Liver (tissue), 9 donors: ENCODE data around the gene GZMH. TPM values are rescaled to one million over a fixed set of nuclear protein-coding genes. Genes with fewer than 3 reads are reported as not detected.

Experiments
- DNase-seq: peaks from one replicate; pipeline ENCODE4 v3.0.0-alpha.2; 2017; ENCODE audit warnings: low spot score
- H3K27ac ChIP-seq, 2 donors: one replicate each; pipeline ENCODE4 v1.7.0; 2013; ENCODE audit warnings: inconsistent platforms in 2 of 2, low read length in 2 of 2, control low read depth in 1 of 2, low read depth in 1 of 2, mild to moderate bottlenecking in 1 of 2
- H3K27me3 ChIP-seq, 4 donors: one replicate each; pipeline versions ENCODE4 v1.6.1 to v1.7.0; 2013; ENCODE audit warnings: low read length in 3 of 4, inconsistent platforms in 1 of 4, mild to moderate bottlenecking in 1 of 4, moderate library complexity in 1 of 4; ENCODE audit not compliant: control insufficient read depth in 4 of 4, insufficient read depth in 4 of 4
- H3K36me3 ChIP-seq, 4 donors: one replicate each; pipeline versions ENCODE4 v1.6.1 to v1.7.0; 2013; ENCODE audit warnings: low read length in 3 of 4, mild to moderate bottlenecking in 3 of 4, low read depth in 1 of 4, moderate library complexity in 1 of 4; ENCODE audit not compliant: control insufficient read depth in 4 of 4, insufficient read depth in 3 of 4
- H3K4me1 ChIP-seq, 4 donors: one replicate each; pipeline versions ENCODE4 v1.6.1 to v1.7.0; 2013; ENCODE audit warnings: low read length in 3 of 4, mild to moderate bottlenecking in 3 of 4, moderate library complexity in 1 of 4; ENCODE audit not compliant: control insufficient read depth in 4 of 4, insufficient read depth in 4 of 4
- H3K4me3 ChIP-seq, 3 donors: one replicate each; pipeline versions ENCODE4 v1.6.1 to v1.7.0; 2013; ENCODE audit warnings: low read length in 3 of 3, control low read depth in 1 of 3, low read depth in 1 of 3, mild to moderate bottlenecking in 1 of 3
- H3K9ac ChIP-seq, 2 donors: one replicate each; pipeline ENCODE4 v1.7.0; 2013; ENCODE audit warnings: low read length in 2 of 2, mild to moderate bottlenecking in 2 of 2, moderate library complexity in 2 of 2, control low read depth in 1 of 2, low read depth in 1 of 2
- H3K9me3 ChIP-seq, 4 donors: one replicate each; pipeline versions ENCODE4 v1.6.1 to v1.7.0; 2013; ENCODE audit warnings: low read length in 3 of 4; ENCODE audit not compliant: control insufficient read depth in 4 of 4
- ATF3 ChIP-seq: IDR thresholded peaks from 2 replicates; pipeline ENCODE4 v1.6.1; 2016; ENCODE audit warnings: antibody characterized with exemption
- CTCF ChIP-seq: fragments of 150-350 bp; IDR thresholded peaks from 2 replicates; pipeline ENCODE4 v1.5.1; 2017; ENCODE audit warnings: improper control_type of control experiment, low read depth, low read length; ENCODE audit not compliant: missing input control
- EGR1 ChIP-seq, 2 donors: IDR thresholded peaks; 2 replicates each; pipeline ENCODE4 v1.6.1; 2016 to 2018; ENCODE audit warnings: antibody characterized with exemption in 2 of 2, low read depth in 2 of 2
- FOXA1 ChIP-seq: IDR thresholded peaks from 2 replicates; pipeline ENCODE4 v1.6.1; 2016; ENCODE audit warnings: antibody characterized with exemption
- FOXA2 ChIP-seq: IDR thresholded peaks from 2 replicates; pipeline ENCODE4 v1.6.1; 2016; ENCODE audit warnings: antibody characterized with exemption
- GABPA ChIP-seq, 2 donors: IDR thresholded peaks in 1 of 2; conservative IDR thresholded peaks in 1 of 2; 2 replicates each; pipeline ENCODE4 v1.6.1; 2016; ENCODE audit warnings: antibody characterized with exemption in 2 of 2, mild to moderate bottlenecking in 1 of 2, moderate library complexity in 1 of 2
- JUND ChIP-seq, 2 donors: IDR thresholded peaks; 2 replicates each; pipeline ENCODE4 v1.6.1; 2016; ENCODE audit warnings: antibody characterized with exemption in 2 of 2
- NR2F2 ChIP-seq: IDR thresholded peaks from 2 replicates; pipeline ENCODE4 v1.6.1; 2016; ENCODE audit warnings: antibody characterized with exemption
- RAD21 ChIP-seq, 2 donors: IDR thresholded peaks; 2 replicates each; pipeline ENCODE4 v1.6.1; 2016; ENCODE audit warnings: antibody characterized with exemption in 2 of 2, mild to moderate bottlenecking in 2 of 2
- RXRA ChIP-seq, 2 donors: IDR thresholded peaks; 2 replicates each; pipeline ENCODE4 v1.6.1; 2017 to 2018; ENCODE audit warnings: antibody characterized with exemption in 2 of 2, mild to moderate bottlenecking in 1 of 2
- SP1 ChIP-seq: IDR thresholded peaks from 2 replicates; pipeline ENCODE4 v1.6.1; 2018; ENCODE audit warnings: antibody characterized with exemption, mild to moderate bottlenecking
- TAF1 ChIP-seq: conservative IDR thresholded peaks from 2 replicates; pipeline ENCODE4 v1.6.1; 2016; ENCODE audit warnings: antibody characterized with exemption, mild to moderate bottlenecking
- YY1 ChIP-seq: IDR thresholded peaks from 2 replicates; pipeline ENCODE4 v1.6.1; 2016; ENCODE audit warnings: antibody characterized with exemption, mild to moderate bottlenecking
- WGBS: extraction: QIAGEN DNeasy Blood & Tissue Kit; methylation state at CpG from one replicate; pipeline ENCODE4 v1.1.7; 2013; 5-methylcytosine and 5-hydroxymethylcytosine counted together
- polyA plus RNA-seq, 2 donors: library from polyadenylated mRNA; stranded (reverse) in 1 of 2; unstranded in 1 of 2; fragments of 200-250 nt in 1 of 2; fragments of >200 nt in 1 of 2; fragmentation: Nextera tagmentation in 1 of 2; extraction: Ambion mirVana in 1 of 2; gene quantifications; one replicate each; pipeline versions ENCODE4 v1.2.1 to v1.2.3, GENCODE V29; 2013 to 2015
- total RNA-seq, 2 donors: library from RNA; depleted of rRNA; stranded (reverse); fragments of >200 nt; gene quantifications; one replicate each; pipeline ENCODE4 v1.2.3, GENCODE V29; 2014
- TF ChIP-seq, protein P1 (sequence below): IDR thresholded peaks from 2 replicates; pipeline ENCODE4 v1.6.1; 2016; ENCODE audit warnings: antibody characterized with exemption
- TF ChIP-seq, protein P2 (sequence below): IDR thresholded peaks from 2 replicates; pipeline ENCODE4 v1.6.1; 2016; ENCODE audit warnings: antibody characterized with exemption
- donor health status: healthy.
- donor health status: healthy.
- donor health status: healthy.
- donor health status: healthy.
- donor health status: healthy.

GZMH gene
- total and polyA plus RNA-seq, 4 donors = 0.28 to 1.6 (median 0.55) TPM

- no peak overlapping the region for H3K27ac ChIP-seq
- H3K4me3 ChIP-seq = no peak overlapping the region
- H3K9ac ChIP-seq = no peak overlapping the region
- TF ChIP-seq TAF1 = no peak
- TF ChIP-seq ATF3 = no peak
- no peak for TF ChIP-seq YY1
- TF ChIP-seq FOXA1 = no peak
- TF ChIP-seq RXRA (IDR thresholded peaks at IDR 0.05) = no peak
- TF ChIP-seq, protein P1, sequence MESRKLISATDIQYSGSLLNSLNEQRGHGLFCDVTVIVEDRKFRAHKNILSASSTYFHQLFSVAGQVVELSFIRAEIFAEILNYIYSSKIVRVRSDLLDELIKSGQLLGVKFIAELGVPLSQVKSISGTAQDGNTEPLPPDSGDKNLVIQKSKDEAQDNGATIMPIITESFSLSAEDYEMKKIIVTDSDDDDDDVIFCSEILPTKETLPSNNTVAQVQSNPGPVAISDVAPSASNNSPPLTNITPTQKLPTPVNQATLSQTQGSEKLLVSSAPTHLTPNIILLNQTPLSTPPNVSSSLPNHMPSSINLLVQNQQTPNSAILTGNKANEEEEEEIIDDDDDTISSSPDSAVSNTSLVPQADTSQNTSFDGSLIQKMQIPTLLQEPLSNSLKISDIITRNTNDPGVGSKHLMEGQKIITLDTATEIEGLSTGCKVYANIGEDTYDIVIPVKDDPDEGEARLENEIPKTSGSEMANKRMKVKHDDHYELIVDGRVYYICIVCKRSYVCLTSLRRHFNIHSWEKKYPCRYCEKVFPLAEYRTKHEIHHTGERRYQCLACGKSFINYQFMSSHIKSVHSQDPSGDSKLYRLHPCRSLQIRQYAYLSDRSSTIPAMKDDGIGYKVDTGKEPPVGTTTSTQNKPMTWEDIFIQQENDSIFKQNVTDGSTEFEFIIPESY = no peak
- no peak for TF ChIP-seq FOXA2
- TF ChIP-seq NR2F2 = no peak
- no peak for TF ChIP-seq JUND (IDR thresholded peaks at IDR 0.05)
- H3K9me3 ChIP-seq = no peaks in the 10 kb centered on the region
- 62% methylated on average over 2 of the region's 2 CpGs for WGBS
- H3K27me3 ChIP-seq = no peaks in the 10 kb centered on the region
- H3K4me1 ChIP-seq = no peaks in the 10 kb centered on the region
- no peak for DNase-seq
- no peaks in the 10 kb centered on the region for H3K36me3 ChIP-seq
Measured at GRCh38 chr14:24578558-24578957, 30.9 kb downstream of the GZMH start.

GRCh38 chr14:24576771-24577170 lies 32.7 kb downstream of the GZMH start:
- H3K27ac ChIP-seq = no peak overlapping the region
- no peaks in the 10 kb centered on the region for H3K36me3 ChIP-seq
- TF ChIP-seq SP1 (no peak), GABPA (IDR thresholded peaks at IDR 0.05 in 1 of 2, conservative IDR thresholded peaks at IDR 0.05 in 1 of 2) (no peak), FOXA1 (no peak), RAD21 (IDR thresholded peaks at IDR 0.05) (no peak), JUND (IDR thresholded peaks at IDR 0.05) (no peak), TAF1 (no peak), ATF3 (no peak), RXRA (IDR thresholded peaks at IDR 0.05) (no peak), FOXA2 (no peak), CTCF (no peak)
- TF ChIP-seq, protein P2, sequence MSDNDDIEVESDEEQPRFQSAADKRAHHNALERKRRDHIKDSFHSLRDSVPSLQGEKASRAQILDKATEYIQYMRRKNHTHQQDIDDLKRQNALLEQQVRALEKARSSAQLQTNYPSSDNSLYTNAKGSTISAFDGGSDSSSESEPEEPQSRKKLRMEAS = no peak
- no peaks in the 10 kb centered on the region for H3K9me3 ChIP-seq
- no peaks in the 10 kb centered on the region for H3K4me1 ChIP-seq
- H3K4me3 ChIP-seq = no peak overlapping the region
- H3K9ac ChIP-seq = no peak overlapping the region
- 69% methylated on average over 5 of the region's 5 CpGs for WGBS
- no peak for DNase-seq
- no peaks in the 10 kb centered on the region for H3K27me3 ChIP-seq

- Histone ChIP-seq H3K36me3 (no peaks in the 10 kb centered on the region), H3K27me3 (no peaks in the 10 kb centered on the region), H3K9me3 (no peaks in the 10 kb centered on the region), H3K4me3 (no peak within 1 kb of the TSS), H3K9ac (no peak within 1 kb of the TSS), H3K4me1 (no peaks in the 10 kb centered on the region), H3K27ac (no peak within 1 kb of the TSS)
- DNase-seq = no peak
- 76% methylated on average over 3 of the region's 3 CpGs for WGBS
- TF ChIP-seq EGR1 (IDR thresholded peaks at IDR 0.05; ENCODE audit: low read depth in 2 of 2) (no peak), RXRA (IDR thresholded peaks at IDR 0.05) (no peak), FOXA1 (no peak), JUND (IDR thresholded peaks at IDR 0.05) (no peak), TAF1 (no peak), CTCF (no peak), RAD21 (IDR thresholded peaks at IDR 0.05) (no peak)
- TF ChIP-seq, protein P1 = no peak
Measured at GRCh38 chr14:24576182-24576581, 33.3 kb downstream of the GZMH start, which contains the start of gene CTSG. CTSG (minus strand) TSS chr14:24576250; CDS start chr14:24576223, 27 bp downstream.
